GM12878 (cell line): ENCODE data around the gene ALG11. TPM values are rescaled to one million over a fixed set of nuclear protein-coding genes. Genes with fewer than 3 reads are reported as not detected.
A peak's percentile ranks its signal among the peaks of the same experiment; 100 is the strongest.

Source experiments
- ATAC-seq: fragments of 200-7000 bp; cut with Tn5 transposase; 3 replicates; pipeline ENCODE4 v1.9.1; 2020; ENCODE audit warnings: mild to moderate bottlenecking, moderate library complexity
- BruUV-seq: library from RNA; stranded (reverse); fragments of 400-500 nt; replicated peaks from 2 replicates; lab custom pipeline; 2021; lab: Mats Ljungman, UMichigan
- CTCF ChIA-PET: fragments of 300-600 bp; sonication (Branson Sonifier 250); formaldehyde crosslinking; extraction: SDS; loops from one replicate; lab custom pipeline; 2021; ENCODE audit warnings: inconsistent platforms; lab: Yijun Ruan, JAX
- POLR2A ChIA-PET: fragments of 350-600 bp; formaldehyde crosslinking; extraction: SDS; loops from one replicate; lab custom pipeline; 2021; ENCODE audit warnings: inconsistent platforms; lab: Charles Lee
- RAD21 ChIA-PET: fragments of 300-600 bp; sonication (Branson Sonifier 250); formaldehyde crosslinking; loops from one replicate; lab custom pipeline; 2023; ENCODE audit warnings: antibody characterized with exemption; ENCODE audit not compliant: unreplicated experiment; lab: Charles Lee
- SMC1A ChIA-PET: fragments of 300-600 bp; sonication (Branson Sonifier 250); formaldehyde crosslinking; loops from one replicate; lab custom pipeline; 2023; ENCODE audit not compliant: unreplicated experiment, uncharacterized antibody; lab: Charles Lee
- DNase-seq: peaks from one replicate; pipeline ENCODE4 v3.0.0-alpha.2; 2011; ENCODE audit warnings: low read depth, low spot score
- FAIRE-seq: peaks from 3 replicates; lab custom pipeline; 2011; peaks lifted over from hg19 to GRCh38; lab: Jason Lieb, UNC
- H2AFZ ChIP-seq: 2 replicates; pipeline ENCODE4 v1.6.0; 2011; ENCODE audit warnings: low read depth, low read length, control low read depth; ENCODE audit not compliant: control insufficient read depth
- H3K27ac ChIP-seq: 2 replicates; pipeline ENCODE4 v1.5.1; 2011; ENCODE audit warnings: control low read depth; ENCODE audit not compliant: control insufficient read depth, insufficient read depth
- H3K27me3 ChIP-seq, 2 experiments: replicated peaks in 1 of 2; 2 replicates each; pipeline versions ENCODE4 v1.6.0 to v1.6.1; 2011; ENCODE audit warnings: low read length in 1 of 2; ENCODE audit not compliant: control insufficient read depth in 2 of 2, insufficient read depth in 2 of 2
- H3K36me3 ChIP-seq, 2 experiments: 2 replicates each; pipeline ENCODE4 v1.5.1; 2011; ENCODE audit warnings: low read length in 1 of 2; ENCODE audit not compliant: control insufficient read depth in 2 of 2, insufficient read depth in 2 of 2
- H3K4me1 ChIP-seq: 2 replicates; pipeline ENCODE4 v1.6.1; 2011; ENCODE audit warnings: mild to moderate bottlenecking, low read length, moderate library complexity, mixed read lengths; ENCODE audit not compliant: control insufficient read depth, insufficient read depth
- H3K4me2 ChIP-seq: 2 replicates; pipeline ENCODE4 v1.6.0; 2011; ENCODE audit warnings: control low read depth; ENCODE audit not compliant: control insufficient read depth, insufficient read depth
- H3K4me3 ChIP-seq: fragments of 200-600 bp; sonication (generic); 2 replicates; pipeline ENCODE4 v1.5.1; 2016
- H3K79me2 ChIP-seq: 2 replicates; pipeline ENCODE4 v1.6.0; 2011; ENCODE audit warnings: low read length; ENCODE audit not compliant: control insufficient read depth, insufficient read depth
- H3K9ac ChIP-seq: 2 replicates; pipeline ENCODE4 v1.8.0; 2011; ENCODE audit warnings: low read length, control low read depth, mixed read lengths; ENCODE audit not compliant: control insufficient read depth, insufficient read depth
- H3K9me3 ChIP-seq: replicated peaks from 3 replicates; pipeline ENCODE4 v1.5.1; 2011; ENCODE audit warnings: mild to moderate bottlenecking, low read length; ENCODE audit not compliant: control insufficient read depth, insufficient read depth
- H4K20me1 ChIP-seq: 2 replicates; pipeline ENCODE4 v1.6.0; 2011; ENCODE audit not compliant: control insufficient read depth, insufficient read depth
- ATF2 ChIP-seq: IDR thresholded peaks from 2 replicates; pipeline ENCODE4 v1.6.1; 2012; ENCODE audit warnings: low read length, inconsistent platforms
- CTCF ChIP-seq, 3 experiments: IDR thresholded peaks in 2 of 3; conservative IDR thresholded peaks in 1 of 3; 2 replicates each; pipeline ENCODE4 v1.5.1; 2011; ENCODE audit warnings: low read depth in 3 of 3, low read length in 3 of 3, mild to moderate bottlenecking in 3 of 3, control low read depth in 2 of 3, moderate library complexity in 2 of 3, inconsistent platforms in 1 of 3, mixed read lengths in 1 of 3; ENCODE audit not compliant: control insufficient read depth in 2 of 3, insufficient read depth in 1 of 3; ENCODE audit errors: extremely low read depth in 1 of 3
- DPF2 ChIP-seq: fragments of 450-650 bp; IDR thresholded peaks from 2 replicates; pipeline ENCODE4 v1.6.1; 2017; ENCODE audit warnings: mild to moderate bottlenecking
- MXI1 ChIP-seq: fragments of 150-350 bp; IDR thresholded peaks from 2 replicates; pipeline ENCODE4 v1.6.1; 2011; ENCODE audit warnings: low read depth, mild to moderate bottlenecking, inconsistent platforms, low read length, improper control_type of control experiment
- SP1 ChIP-seq: IDR thresholded peaks from one replicate; pipeline ENCODE4 v1.6.1; 2011; ENCODE audit warnings: low read depth, low read length
- ZNF207 ChIP-seq: fragments of 450-650 bp; IDR thresholded peaks from 2 replicates; pipeline ENCODE4 v1.6.1; 2014; ENCODE audit warnings: antibody characterized with exemption, mild to moderate bottlenecking, borderline replicate concordance
- WGBS: methylation state at CpG from one replicate; pipeline ENCODE4 v1.1.6; 2016; ENCODE audit warnings: low lambda C conversion rate; ENCODE audit not compliant: insufficient replicate concordance, insufficient coverage; ENCODE audit errors: missing lambda C conversion rate; 5-methylcytosine and 5-hydroxymethylcytosine counted together
- in situ Hi-C: fragments of 300-500 bp; cut with MboI; formaldehyde crosslinking; loops from 9 replicates; pipeline ENCODE4 v1.14.3; 2018; ENCODE audit warnings: mixed read lengths
- intact Hi-C: fragments of 100-400 bp; cut with micrococcal nuclease; formaldehyde crosslinking; loops from one replicate; pipeline ENCODE4 v1.14.2; 2022; ENCODE audit not compliant: unreplicated experiment
- polyA plus RNA-seq, 11 experiments: library from polyadenylated mRNA; depleted of rRNA in 4 of 11; unstranded in 6 of 11; stranded (reverse) in 5 of 11; fragments of >200 nt; fragmentation: Nextera tagmentation in 4 of 11; fragmentation: Illumina TruSeq in 1 of 11; extraction: Ambion mirVana in 4 of 11; extraction: Trizol in 1 of 11; gene quantifications; 1 replicate in 1 of 11; 2 replicates in 10 of 11; pipeline versions ENCODE4 v1.2.1 to v1.2.3, GENCODE V29; 2011 to 2016; ENCODE audit warnings: inconsistent platforms in 2 of 11, missing spikeins in 2 of 11, low read depth in 1 of 11
- total RNA-seq, 4 experiments: library from RNA; depleted of rRNA in 3 of 4; stranded (reverse); fragments of >200 nt in 3 of 4; fragmentation: Illumina TruSeq in 1 of 4; extraction: Trizol in 1 of 4; gene quantifications; 2 replicates each; pipeline versions ENCODE4 v1.2.1 to v1.2.3, GENCODE V29; 2013 to 2021

The ALG11 gene
- total and polyA plus RNA-seq, 10 of the 15 experiments (the other 5 are each of a cell fraction or from before 2014, with no cell fraction given) = 8.4 to 27.7 (median 15.6) TPM

GRCh38 chr13:52003541-52003940 is 8.7 kb upstream of the ALG11 start:
- H3K9ac ChIP-seq = no peak overlapping the region
- DNase-seq (no peak), FAIRE-seq (no peak), ATAC-seq (no peak)
- in situ Hi-C loops = no loop called here
- H3K27ac ChIP-seq = no peak overlapping the region
- BruUV-seq = no TSS peak
- peaks cover 2 to 4% of the 10 kb centered on the region in 2 experiments; a peak in 3 of 4 replicates for H3K27me3 ChIP-seq
- H2AFZ ChIP-seq = no peak overlapping the region
- no peaks in the 10 kb centered on the region for H3K9me3 ChIP-seq
- ChIA-PET SMC1A (interaction anchor here (0.7 to 2.1 kb wide), 2 partner anchors 9 to 124 kb away, joined by 5 to 6 read pairs; partner anchors contain the start of gene ALG11), CTCF (interaction anchor here (0.6 to 5.5 kb wide), 5 partner anchors 14 to 134 kb away, joined by 3 to 36 read pairs (median 3); no protein-coding TSS in a partner anchor), POLR2A (no interaction called here), RAD21 (no interaction called here)
- intact Hi-C loops = loop anchor here (5.0 kb wide), 1 partner anchor 234 kb away; no protein-coding TSS in a partner anchor
- no peaks in the 10 kb centered on the region for H3K4me1 ChIP-seq
- 70% methylated on average over 4 of the region's 4 CpGs for WGBS
- H3K36me3 ChIP-seq = no peaks in the 10 kb centered on the region
- no peak overlapping the region for H3K4me2 ChIP-seq
- H3K79me2 ChIP-seq = no peaks in the 10 kb centered on the region
- TF ChIP-seq MXI1 (no peak), DPF2 (no peak), SP1 (no peak), ATF2 (no peak)
- no peak overlapping the region for H3K4me3 ChIP-seq
- H4K20me1 ChIP-seq = no peaks in the 10 kb centered on the region

GRCh38 chr13:52004511-52005170 is 7.6 kb upstream of the ALG11 start:
- no peaks in the 10 kb centered on the region for H3K79me2 ChIP-seq
- intact Hi-C loops = loop anchor here (5.0 kb wide), 1 partner anchor 233 kb away; no protein-coding TSS in a partner anchor
- H4K20me1 ChIP-seq = no peaks in the 10 kb centered on the region
- RAD21 ChIA-PET = no interaction called here
- no peak overlapping the region for H3K9ac ChIP-seq
- H3K4me2 ChIP-seq = no peak overlapping the region
- FAIRE-seq = no peak
- CTCF ChIA-PET = interaction anchor here (1.1 to 5.5 kb wide), 3 partner anchors 29 to 443 kb away, joined by 3 to 36 read pairs (median 3); no protein-coding TSS in a partner anchor
- no peaks in the 10 kb centered on the region for H3K36me3 ChIP-seq
- peaks cover under 1 to 7% of the 10 kb centered on the region in 2 experiments; a peak in 3 of 4 replicates for H3K27me3 ChIP-seq
- TF ChIP-seq ZNF207 (no peak), CTCF (IDR thresholded peaks at IDR 0.05 in 2 of 3, conservative IDR thresholded peaks at IDR 0.05 in 1 of 3; ENCODE audit: control insufficient read depth in 2 of 3, extremely low read depth in 1 of 3, insufficient read depth in 1 of 3, low read depth in 3 of 3, low read length in 3 of 3) (0 out of 6 replicates have a peak, but pooled peaks of 1 of the 3 experiments have one; percentile 5)
- TF ChIP-seq, all 136 proteins: peak for 1
- ATAC-seq (no peak; the same call in 2 of the 3 replicates), DNase-seq (no peak)
- no TSS peak for BruUV-seq
- no peak overlapping the region for H2AFZ ChIP-seq
- H3K4me1 ChIP-seq = no peaks in the 10 kb centered on the region
- SMC1A ChIA-PET = no interaction called here
- H3K9me3 ChIP-seq = no peaks in the 10 kb centered on the region
- no peak overlapping the region for H3K4me3 ChIP-seq
- in situ Hi-C loops = no loop called here
- H3K27ac ChIP-seq = no peak overlapping the region
- POLR2A ChIA-PET = no interaction called here
- 23% methylated on average over 7 of the region's 7 CpGs for WGBS
